K562 (cell line): Measurements from ENCODE around the gene IREB2. TPM values are rescaled to one million over a fixed set of nuclear protein-coding genes. Genes with fewer than 3 reads are reported as not detected.
A peak's percentile ranks its signal among the peaks of the same experiment; 100 is the strongest.

Source experiments
- ATAC-seq: fragments of 200-7000 bp; cut with Tn5 transposase; 3 replicates; pipeline ENCODE4 v1.9.1; 2020; ENCODE audit warnings: moderate library complexity
- BruUV-seq: library from RNA; stranded (reverse); fragments of 400-500 nt; replicated peaks from 2 replicates; lab custom pipeline; 2021; lab: Mats Ljungman, UMichigan
- CTCF ChIA-PET: fragments of 300-600 bp; formaldehyde crosslinking; extraction: SDS; loops from one replicate; lab custom pipeline; 2021; ENCODE audit warnings: low intra/inter-chr PET ratio; lab: Yijun Ruan, JAX
- POLR2A ChIA-PET: fragments of 300-600, 350-650 bp; sonication (Branson Sonifier 250); formaldehyde crosslinking; extraction: SDS; loops from one replicate; lab custom pipeline; 2021; ENCODE audit warnings: antibody characterized with exemption, inconsistent platforms; lab: Yijun Ruan, JAX
- DNase-seq, 4 experiments: peaks; one replicate each; pipeline versions ENCODE4 v3.0.0 to v3.0.0-alpha.2; 2011 to 2018; ENCODE audit warnings: low spot score in 3 of 4, mixed read lengths in 3 of 4; ENCODE audit errors: extremely low read depth in 1 of 4
- FAIRE-seq: peaks from 2 replicates; lab custom pipeline; 2011; peaks lifted over from hg19 to GRCh38; lab: Jason Lieb, UNC
- H2AFZ ChIP-seq: 2 replicates; pipeline ENCODE4 v1.6.0; 2011; ENCODE audit warnings: low read depth, low read length, control low read depth, inconsistent platforms
- H3K27ac ChIP-seq: fragments of 200-600 bp; 3 replicates; pipeline ENCODE4 v1.8.0; 2011; ENCODE audit warnings: low read depth, mild to moderate bottlenecking, control low read depth, inconsistent platforms, low read length, moderate library complexity, mixed read lengths; ENCODE audit errors: extremely low read depth
- H3K27me3 ChIP-seq, 2 experiments: fragments of 300-600 bp in 1 of 2; 2 replicates in 1 of 2; 3 replicates in 1 of 2; pipeline versions ENCODE4 v1.6.0 to v1.8.0; 2011; ENCODE audit warnings: inconsistent platforms in 2 of 2, low read length in 2 of 2, mild to moderate bottlenecking in 1 of 2, mixed read lengths in 1 of 2, moderate library complexity in 1 of 2; ENCODE audit not compliant: control insufficient read depth in 2 of 2, insufficient read depth in 2 of 2
- H3K36me3 ChIP-seq: fragments of 300-600 bp; 3 replicates; pipeline ENCODE4 v1.8.0; 2011; ENCODE audit warnings: mild to moderate bottlenecking, low read length, inconsistent platforms; ENCODE audit not compliant: control insufficient read depth, insufficient read depth
- H3K4me1 ChIP-seq, 2 experiments: fragments of 200-600 bp in 1 of 2; replicated peaks in 1 of 2; 2 replicates in 1 of 2; 3 replicates in 1 of 2; pipeline versions ENCODE4 v1.5.1 to v1.8.0; 2011; ENCODE audit warnings: inconsistent platforms in 2 of 2, low read length in 2 of 2, mild to moderate bottlenecking in 1 of 2, mixed read lengths in 1 of 2, moderate library complexity in 1 of 2; ENCODE audit not compliant: control insufficient read depth in 2 of 2, insufficient read depth in 2 of 2
- H3K4me2 ChIP-seq: 2 replicates; pipeline ENCODE4 v1.6.1; 2011; ENCODE audit warnings: low read length, control low read depth, inconsistent platforms, mixed read lengths; ENCODE audit not compliant: insufficient read depth
- H3K4me3 ChIP-seq: fragments of 200-600 bp; sonication (generic), shearing (Covaris generic); 2 replicates; pipeline ENCODE4 v1.5.1; 2016; ENCODE audit warnings: control low read depth, inconsistent platforms
- H3K79me2 ChIP-seq: fragments of 200-600 bp; 3 replicates; pipeline ENCODE4 v1.8.0; 2011; ENCODE audit warnings: low read length, inconsistent platforms; ENCODE audit not compliant: control insufficient read depth, insufficient read depth
- H3K9ac ChIP-seq, 2 experiments: 2 replicates each; pipeline versions ENCODE4 v1.6.0 to v1.6.1; 2011; ENCODE audit warnings: low read depth in 2 of 2, low read length in 2 of 2, control low read depth in 1 of 2, inconsistent platforms in 1 of 2, mild to moderate bottlenecking in 1 of 2, mixed read lengths in 1 of 2; ENCODE audit not compliant: insufficient read depth in 1 of 2
- H3K9me1 ChIP-seq: one replicate; pipeline ENCODE4 v1.6.0; 2011; ENCODE audit warnings: inconsistent platforms, mild to moderate bottlenecking, low read length, moderate library complexity; ENCODE audit not compliant: control insufficient read depth, insufficient read depth
- H3K9me3 ChIP-seq: replicated peaks from 2 replicates; pipeline ENCODE4 v1.5.1; 2011; ENCODE audit warnings: low read depth, low read length, inconsistent platforms; ENCODE audit not compliant: control insufficient read depth, insufficient read depth
- H4K20me1 ChIP-seq: replicated peaks from 2 replicates; pipeline ENCODE4 v1.6.1; 2011; ENCODE audit warnings: low read length, inconsistent platforms, mixed read lengths; ENCODE audit not compliant: control insufficient read depth, insufficient read depth
- BCL6 ChIP-seq: fragments of 250-450 bp; sonication (Bioruptor Pico); IDR thresholded peaks from 2 replicates; pipeline ENCODE4 v1.4.0; 2020
- C11orf30 ChIP-seq: fragments of 450-650 bp; IDR thresholded peaks from 2 replicates; pipeline ENCODE4 v1.6.1; 2016; ENCODE audit warnings: low read depth, mild to moderate bottlenecking
- FUS ChIP-seq: fragments of 200-400 bp; formaldehyde crosslinking; optimal IDR thresholded peaks from 2 replicates; pipeline ENCODE3; 2017; ENCODE audit warnings: low read depth, low read length
- MAFF ChIP-seq: IDR thresholded peaks from 2 replicates; pipeline ENCODE4 v1.6.1; 2012; ENCODE audit warnings: low read length, improper control_type of control experiment
- MAFG ChIP-seq: fragments of 450-650 bp; conservative IDR thresholded peaks from 2 replicates; pipeline ENCODE4 v1.6.1; 2016; ENCODE audit warnings: missing genetic modification characterization, missing compliant biosample characterization
- MAFK ChIP-seq: IDR thresholded peaks from 2 replicates; pipeline ENCODE4 v1.6.1; 2011; ENCODE audit warnings: low read length, improper control_type of control experiment
- POLR2A ChIP-seq: fragments of 450-650 bp; conservative IDR thresholded peaks from 2 replicates; pipeline ENCODE4 v1.6.1; 2016
- POLR2AphosphoS2 ChIP-seq: IDR thresholded peaks from 2 replicates; pipeline ENCODE4 v1.6.1; 2012; ENCODE audit warnings: low read length, improper control_type of control experiment
- PREB ChIP-seq: sonication (generic); formaldehyde crosslinking; IDR thresholded peaks from 2 replicates; pipeline ENCODE4 v1.8.1; 2023; ENCODE audit warnings: mild to moderate bottlenecking, missing genetic modification reagents
- ZFPM2 ChIP-seq: fragments of 250-450 bp; sonication (Bioruptor Pico); IDR thresholded peaks from 2 replicates; pipeline ENCODE4 v1.5.1; 2022; ENCODE audit warnings: mild to moderate bottlenecking
- ZNF316 ChIP-seq: fragments of 450-650 bp; IDR thresholded peaks from 2 replicates; pipeline ENCODE4 v1.6.1; 2016
- ZNF695 ChIP-seq: fragments of 450-650 bp; formaldehyde crosslinking; IDR thresholded peaks from 2 replicates; pipeline ENCODE4 v1.4.0; 2020; ENCODE audit warnings: mild to moderate bottlenecking, moderate library complexity
- WGBS: fragments of 100-300 bp; shearing (Covaris generic); methylation state at CpG from one replicate; pipeline ENCODE4 v1.1.6; 2016; ENCODE audit warnings: low coverage, mixed read lengths; ENCODE audit not compliant: insufficient coverage; ENCODE audit errors: missing lambda C conversion rate; 5-methylcytosine and 5-hydroxymethylcytosine counted together
- in situ Hi-C: fragments of 300-500 bp; cut with MboI; formaldehyde crosslinking; loops from 4 replicates; pipeline ENCODE4 v1.15.0; 2018; ENCODE audit warnings: inconsistent platforms, mixed read lengths
- intact Hi-C: fragments of 100-400 bp; cut with micrococcal nuclease; formaldehyde crosslinking; loops from 2 replicates; pipeline ENCODE4 v1.14.2; 2022
- polyA plus RNA-seq, 8 experiments: library from polyadenylated mRNA; depleted of rRNA in 4 of 8; stranded (reverse) in 5 of 8; unstranded in 3 of 8; fragments of >200 nt; fragmentation: Nextera tagmentation in 2 of 8; fragmentation: Illumina TruSeq in 1 of 8; extraction: Ambion mirVana in 2 of 8; extraction: Trizol in 1 of 8; gene quantifications; 2 replicates each; pipeline versions ENCODE4 v1.2.1 to v1.2.3, GENCODE V29; 2011 to 2014; ENCODE audit warnings: inconsistent platforms in 1 of 8, missing spikeins in 1 of 8
- total RNA-seq, 7 experiments: library from RNA; depleted of rRNA in 6 of 7; stranded (reverse); fragments of >200 nt in 6 of 7; fragmentation: Illumina TruSeq in 2 of 7; extraction: Trizol in 2 of 7; gene quantifications; 2 replicates each; pipeline versions ENCODE4 v1.2.1 to v1.2.3, GENCODE V29; 2011 to 2021; ENCODE audit warnings: low replicate concordance in 1 of 7

The IREB2 gene
- total and polyA plus RNA-seq, 9 of the 15 experiments (the other 6 are each of a cell fraction or from before 2014, with no cell fraction given): 16.8 to 61.7 (median 34.0) TPM

GRCh38 chr15:78449220-78449999 lies 11.4 kb downstream of the IREB2 start:
- DNase-seq (no peak), FAIRE-seq (peak; percentile 42)
- peaks cover 12% of the 10 kb centered on the region; the same call in 1 of the 2 replicates for H4K20me1 ChIP-seq
- H3K36me3 ChIP-seq: peaks cover 67% of the 10 kb centered on the region
- H3K4me3 ChIP-seq: no peak overlapping the region
- ChIA-PET CTCF (no interaction called here), POLR2A (interaction anchor here (0.8 to 2.7 kb wide), 4 partner anchors 8 to 92 kb away, joined by 3 to 14 read pairs (median 3); partner anchors contain the start of gene IREB2)
- intact Hi-C loops: no loop called here
- H3K9me3 ChIP-seq: no peaks in the 10 kb centered on the region
- BruUV-seq: TSS peak; percentile 1
- H3K9ac ChIP-seq: no peak overlapping the region
- no peak overlapping the region for H3K27ac ChIP-seq
- H3K4me1 ChIP-seq: peaks cover 0 to 9% of the 10 kb centered on the region in 2 experiments; a peak in 2 of 5 replicates
- no peaks in the 10 kb centered on the region for H3K27me3 ChIP-seq
- TF ChIP-seq BCL6 (CRISPR knock-in tag) (no peak), FUS (no peak), ZNF316 (peak; percentile 81), MAFF (peak; percentile 74), C11orf30 (peak; percentile 54; the same call in 1 of the 2 replicates), ZNF695 (no peak), MAFG (peak; percentile 58), ZFPM2 (CRISPR knock-in tag) (no peak), POLR2A (no peak), MAFK (peak; percentile 80), PREB (CRISPR knock-in tag) (no peak), POLR2AphosphoS2 (no peak)
- TF ChIP-seq, all 486 proteins: peak for 5
- in situ Hi-C loops: no loop called here
- no peak for ATAC-seq
- H3K79me2 ChIP-seq: peaks cover 98% of the 10 kb centered on the region
- no peak overlapping the region for H3K4me2 ChIP-seq
- no peaks in the 10 kb centered on the region for H3K9me1 ChIP-seq
- 82% methylated on average over 8 of the region's 8 CpGs for WGBS
- H2AFZ ChIP-seq: no peak overlapping the region
